Stimulated activated CD8-positive, alpha-beta memory T cell treated with anti-CD3 and anti-CD28 coated beads, Interleukin-4, amount 100 ng/mL, for 4 hours (primary cell): ENCODE results near the gene CHIC1.

ENCODE experiments used
- DNase-seq, 2 donors: peaks; one replicate each; pipeline ENCODE4 v3.0.0-alpha.2; 2020; ENCODE audit warnings: low read depth in 2 of 2, low spot score in 1 of 2

CHIC1 gene

DNA sequence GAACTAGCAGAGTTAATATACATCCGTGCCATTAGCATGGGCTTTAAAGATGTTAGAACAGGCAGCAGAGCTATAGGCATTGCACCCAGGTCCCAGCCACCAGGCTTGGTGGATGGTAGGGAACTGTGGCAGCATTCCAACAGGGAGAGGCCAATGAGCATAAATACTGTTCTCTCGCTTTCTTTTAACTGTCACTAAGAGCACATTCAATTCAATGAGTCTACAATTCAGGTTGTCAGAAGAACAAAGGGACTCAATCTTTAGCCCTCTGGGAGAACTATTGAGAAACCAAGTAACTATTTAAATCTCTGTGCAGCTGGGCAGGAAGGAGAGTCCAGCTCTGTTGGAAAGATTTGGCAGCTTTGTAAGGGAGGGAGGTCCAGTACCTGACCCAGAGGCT, 165.6 kb downstream of the CHIC1 start:
- DNase-seq = no peak
